HS-27A (cell line): ENCODE measurements around the gene ST8SIA1.
"Not testable (repeated sequence)": the region's sequence is repeated elsewhere in the genome, so short reads cannot be mapped to it uniquely, and the experiment has no call there.

Experiments
- DNase-seq: peaks from one replicate; pipeline ENCODE4 v3.0.0-alpha.2; 2012; ENCODE audit warnings: low read depth, missing footprints

Gene ST8SIA1

GRCh38 chr12:22334410-22335100, at the start of gene ST8SIA1:
ST8SIA1 (minus strand) TSS chr12:22334707; CDS start chr12:22334232, 475 bp downstream.
- DNase-seq = no peak

- no peak for DNase-seq
These were observed 45.5 kb upstream of the ST8SIA1 start for GRCh38 chr12:22380031-22380430.

GRCh38 chr12:22377731-22378496, 43.4 kb upstream of the ST8SIA1 start:
- no peak for DNase-seq

GRCh38 chr12:22376596-22377150, 42.2 kb upstream of the ST8SIA1 start:
- not testable (repeated sequence) for DNase-seq

- no peak for DNase-seq
These were observed 40.0 kb upstream of the ST8SIA1 start for GRCh38 chr12:22374508-22374907.

- DNase-seq = no peak
These were observed 37.9 kb upstream of the ST8SIA1 start for GRCh38 chr12:22372277-22372837.

GRCh38 chr12:22366181-22366580, 31.7 kb upstream of the ST8SIA1 start:
- DNase-seq = no peak

GRCh38 chr12:22361785-22362184, 27.3 kb upstream of the ST8SIA1 start:
- DNase-seq = no peak

- DNase-seq = no peak
These were observed 26.3 kb upstream of the ST8SIA1 start for GRCh38 chr12:22360774-22361173.

GRCh38 chr12:22357531-22357930, 23.0 kb upstream of the ST8SIA1 start:
- no peak for DNase-seq

- no peak for DNase-seq
These were observed 21.7 kb upstream of the ST8SIA1 start for GRCh38 chr12:22356231-22356630.

- no peak for DNase-seq
These were observed 20.6 kb upstream of the ST8SIA1 start for GRCh38 chr12:22355011-22355580.

- no peak for DNase-seq
These were observed 19.3 kb upstream of the ST8SIA1 start for GRCh38 chr12:22353615-22354325.

- DNase-seq = no peak
These were observed 16.4 kb upstream of the ST8SIA1 start for GRCh38 chr12:22350886-22351285.

GRCh38 chr12:22348208-22348607, 13.7 kb upstream of the ST8SIA1 start:
- no peak for DNase-seq

GRCh38 chr12:22340143-22340542, 5.6 kb upstream of the ST8SIA1 start:
- no peak for DNase-seq

GRCh38 chr12:22339691-22340090, 5.2 kb upstream of the ST8SIA1 start:
- no peak for DNase-seq

GRCh38 chr12:22335794-22336166, 1.3 kb upstream of the ST8SIA1 start:
- no peak for DNase-seq

GRCh38 chr12:22333713-22334409, 646 bp downstream of the ST8SIA1 start:
- DNase-seq = no peak

GRCh38 chr12:22333186-22333712, 1.3 kb downstream of the ST8SIA1 start:
- DNase-seq = no peak

- no peak for DNase-seq
These were observed 2.3 kb downstream of the ST8SIA1 start for GRCh38 chr12:22332202-22332601.
